Jurkat, Clone E6-1 (cell line): Measurements from ENCODE around the gene ETV2.
"Not testable (repeated sequence)": the region's sequence is repeated elsewhere in the genome, so short reads cannot be mapped to it uniquely, and the experiment has no call there.

ENCODE experiments used
- DNase-seq: peaks from one replicate; pipeline ENCODE4 v3.0.0-alpha.2; 2011; ENCODE audit warnings: low read depth, low spot score
- H3K4me3 ChIP-seq: 2 replicates; pipeline ENCODE4 v1.5.1; 2011; ENCODE audit warnings: mild to moderate bottlenecking, low read length, control low read depth, moderate library complexity

ETV2 gene

DNA sequence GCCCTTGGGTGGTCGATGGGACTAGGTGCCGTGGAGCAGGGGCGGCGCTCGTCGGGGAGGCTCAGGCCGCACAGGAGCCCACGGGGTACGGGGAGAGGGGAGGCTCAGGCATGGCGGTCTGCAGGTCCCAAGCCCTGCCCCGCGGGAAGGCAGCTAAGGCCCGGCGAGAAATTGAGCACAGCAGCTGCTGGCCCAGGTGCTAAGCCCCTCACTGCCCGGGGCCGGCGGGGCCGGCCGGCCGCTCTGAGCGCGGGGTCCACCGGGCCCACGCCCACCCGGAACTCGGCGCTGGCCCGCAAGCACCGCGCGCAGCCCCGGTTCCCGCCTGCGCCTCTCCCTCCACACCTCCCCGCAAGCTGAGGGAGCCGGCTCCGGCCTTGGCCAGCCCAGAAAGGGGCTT lies 49.6 kb downstream of the ETV2 start:
- DNase-seq, H3K4me3 ChIP-seq: not testable (repeated sequence)

DNA sequence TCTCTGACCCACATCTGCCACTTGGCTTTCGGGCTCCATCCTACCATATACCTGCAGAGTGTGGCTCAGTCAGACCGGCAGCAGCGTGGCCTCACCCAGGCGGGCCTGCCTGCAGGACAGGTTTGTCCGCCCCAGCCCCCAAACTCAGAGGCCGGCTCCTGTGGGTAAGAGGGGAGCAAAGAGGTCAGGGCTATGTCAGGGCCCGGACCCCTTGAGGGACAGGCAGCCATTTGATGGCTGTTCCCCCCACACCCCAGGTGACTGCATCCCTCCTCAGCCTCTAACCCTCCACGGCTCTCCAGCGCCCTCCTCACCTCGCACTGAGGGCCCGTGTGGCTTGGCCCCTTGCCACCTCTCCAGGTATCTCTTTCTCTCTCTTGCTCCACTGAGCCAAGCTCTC lies 50.5 kb downstream of the ETV2 start:
- H3K4me3 ChIP-seq: no peak overlapping the region
- DNase-seq: no peak

DNA sequence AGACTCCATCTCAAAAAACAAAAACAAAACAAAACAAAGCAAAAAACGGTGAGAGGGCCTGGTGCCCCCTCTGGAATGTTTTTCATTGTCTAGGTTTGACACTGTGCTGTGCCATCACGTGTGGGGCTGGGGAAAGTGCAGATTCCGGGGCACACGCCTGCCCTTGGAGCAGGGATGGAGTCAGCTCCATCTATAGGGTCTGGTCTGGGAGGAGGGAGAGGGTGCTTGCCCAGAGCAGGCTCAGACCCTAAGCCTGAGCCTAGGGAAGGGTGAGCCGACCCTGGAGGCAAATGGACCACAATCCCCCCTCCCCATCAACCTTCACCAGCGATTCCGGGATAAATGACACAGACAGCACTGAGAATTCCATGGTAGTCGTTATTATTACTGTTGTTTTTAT lies 51.9 kb downstream of the ETV2 start:
- no peak overlapping the region for H3K4me3 ChIP-seq

GRCh38 chr19:35693835-35694599 lies 52.5 kb downstream of the ETV2 start:
- H3K4me3 ChIP-seq: no peak overlapping the region
- DNase-seq: peak; percentile 80

More for the DNA sequence above, 51.9 kb downstream of the ETV2 start:
- no peak for DNase-seq
